SW480 (cell line): ENCODE results near the gene PLA2G4A.

Experiments used
- DNase-seq: peaks from one replicate; pipeline ENCODE4 v3.0.0-alpha.2; 2016; ENCODE audit warnings: low spot score

Gene PLA2G4A

GRCh38 chr1:186978596-186979556, 150.1 kb downstream of the PLA2G4A start:
- no peak for DNase-seq

DNA sequence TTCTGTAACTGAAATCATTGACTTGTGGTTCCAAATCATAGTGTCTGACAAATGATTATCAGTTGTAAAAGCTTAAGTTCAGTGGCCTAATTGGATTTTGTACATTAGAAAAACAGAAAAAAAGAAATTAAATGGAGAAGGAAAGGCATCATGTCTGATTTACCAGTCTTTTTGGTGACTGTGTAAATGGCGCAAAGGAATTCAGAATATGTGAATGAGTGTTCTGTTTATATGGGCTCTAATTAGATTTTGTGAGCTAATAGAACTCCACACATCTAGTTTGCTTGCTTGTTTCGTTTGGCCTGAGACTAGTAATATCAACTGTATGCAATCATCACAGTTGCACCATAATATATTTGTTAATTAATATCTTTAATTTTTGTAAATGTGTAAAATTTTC, 151.7 kb downstream of the PLA2G4A start:
- no peak for DNase-seq

DNA sequence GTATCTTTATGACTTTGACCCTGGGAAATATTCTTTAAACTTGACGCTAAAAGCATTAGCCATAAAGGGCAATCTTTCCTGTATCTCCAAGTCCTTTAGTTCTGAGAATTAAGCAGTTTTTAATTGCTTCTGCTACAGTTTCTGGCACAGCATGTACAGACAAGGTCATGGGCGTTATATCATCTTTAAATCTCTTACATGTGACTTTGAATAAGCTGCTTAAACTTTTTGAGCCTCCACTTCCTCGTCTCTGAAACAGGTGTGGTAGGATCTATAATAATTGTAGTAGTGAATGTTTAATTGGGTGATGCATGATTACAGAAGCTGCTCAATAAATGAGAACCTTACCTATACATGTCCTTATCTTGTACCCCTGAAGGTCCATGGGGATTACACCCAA, 153.4 kb downstream of the PLA2G4A start:
- DNase-seq: no peak

GRCh38 chr1:186983327-186983726, 154.6 kb downstream of the PLA2G4A start:
- no peak for DNase-seq

- DNase-seq: no peak
Observed at GRCh38 chr1:186984959-186985358, 156.2 kb downstream of the PLA2G4A start.

DNA sequence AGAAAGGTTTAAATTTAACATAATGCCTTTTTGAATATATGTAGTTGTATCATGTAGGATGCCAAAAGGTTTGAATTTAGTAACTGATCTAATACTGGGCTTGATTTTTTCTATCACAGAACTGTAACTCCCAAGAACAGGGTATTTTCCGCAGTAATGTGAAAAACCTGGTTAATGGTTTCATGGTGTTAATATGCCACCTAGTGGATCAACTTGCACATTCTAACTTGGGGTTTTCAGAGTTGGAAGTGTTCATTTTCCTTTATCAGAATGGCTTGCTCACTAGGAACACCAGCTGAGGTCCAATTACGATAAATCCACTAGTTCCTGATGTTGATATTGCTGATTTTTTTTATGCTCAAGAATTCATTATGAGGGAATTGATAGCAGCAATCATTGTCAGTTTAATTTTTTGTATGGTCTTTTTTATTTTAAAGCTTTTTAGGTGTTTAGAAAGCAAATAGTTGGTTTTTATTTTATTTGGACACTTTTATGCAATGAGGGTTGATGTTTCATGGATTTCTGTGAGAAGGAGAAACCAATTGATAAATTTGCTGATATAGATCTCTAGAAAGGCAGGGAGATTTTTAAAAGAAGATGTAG, 157.2 kb downstream of the PLA2G4A start:
- peak; percentile 43 for DNase-seq

DNA sequence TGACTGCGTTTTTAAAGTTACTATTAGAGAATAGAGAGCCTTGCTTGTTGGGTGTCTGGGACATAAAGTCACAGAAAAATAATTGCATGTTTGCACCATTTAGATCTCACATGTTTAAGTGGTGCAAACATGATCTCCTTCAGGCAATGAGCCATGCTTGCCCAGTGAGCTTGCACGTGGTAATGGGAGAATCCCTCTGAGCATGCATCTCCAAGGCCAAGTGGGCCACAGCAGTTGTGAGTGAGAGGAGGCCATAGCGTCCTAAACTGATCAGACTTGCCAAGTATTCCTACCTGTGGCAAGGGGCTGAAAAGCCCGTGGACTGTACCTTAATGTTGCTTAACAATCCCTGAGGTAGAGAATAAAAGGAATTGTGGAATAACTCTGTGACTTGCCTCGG, 158.3 kb downstream of the PLA2G4A start:
- DNase-seq: no peak

DNA sequence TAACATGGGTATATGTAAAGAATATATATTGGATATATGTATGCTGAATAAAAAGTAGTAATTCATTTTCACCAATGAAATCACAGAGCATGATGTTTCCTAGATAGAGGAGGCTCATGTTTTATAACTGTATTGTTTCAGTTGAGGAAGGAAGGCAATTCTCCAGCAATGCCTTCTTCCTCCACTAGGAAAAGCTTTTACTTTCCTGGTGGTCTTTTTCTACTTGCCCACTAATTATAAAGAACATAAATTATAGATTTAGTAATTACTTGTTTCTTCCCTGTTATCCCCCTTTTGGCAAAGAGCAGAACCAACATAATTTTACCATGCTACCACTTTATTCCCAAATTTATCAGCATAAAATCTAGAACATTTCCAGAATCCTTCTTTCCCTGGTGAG, 159.0 kb downstream of the PLA2G4A start:
- no peak for DNase-seq

DNA sequence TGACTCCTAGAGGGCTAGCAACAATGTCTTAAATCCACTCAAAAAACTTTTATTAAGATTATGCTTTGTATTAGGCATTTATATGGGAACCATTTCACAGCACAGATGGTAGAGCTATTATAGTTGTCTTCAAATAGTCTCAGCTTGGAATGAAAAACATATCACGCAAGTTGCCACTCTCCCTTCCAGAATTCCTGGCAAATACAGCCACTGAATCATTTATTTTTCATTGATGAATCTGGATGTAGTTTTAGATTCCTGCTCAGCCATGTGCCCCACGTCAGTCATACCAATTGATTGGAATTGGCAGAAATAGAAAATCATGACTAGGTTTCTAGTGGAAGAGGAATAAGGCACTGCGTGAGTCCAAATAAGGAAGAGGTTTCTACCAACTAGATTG, 165.2 kb downstream of the PLA2G4A start:
- no peak for DNase-seq

DNA sequence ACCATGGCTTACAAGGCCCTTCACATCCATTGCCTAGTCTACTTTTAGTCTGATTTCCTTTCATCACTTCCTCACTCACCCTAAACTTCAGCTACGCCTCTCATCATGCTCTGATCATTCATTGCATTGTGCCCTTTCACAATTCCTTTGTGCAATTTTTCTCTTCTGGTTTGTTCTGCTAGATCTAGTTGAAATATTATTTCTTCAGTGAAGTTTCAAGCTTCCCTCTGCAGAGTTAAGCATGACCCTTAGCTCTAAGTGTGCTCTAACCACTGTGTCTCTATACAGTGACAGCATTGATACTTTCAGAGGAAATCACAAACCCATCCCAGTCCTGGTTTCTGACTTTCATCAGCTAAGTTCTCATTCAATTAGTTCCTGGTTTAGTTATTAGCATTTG, 166.1 kb downstream of the PLA2G4A start:
- no peak for DNase-seq

DNA sequence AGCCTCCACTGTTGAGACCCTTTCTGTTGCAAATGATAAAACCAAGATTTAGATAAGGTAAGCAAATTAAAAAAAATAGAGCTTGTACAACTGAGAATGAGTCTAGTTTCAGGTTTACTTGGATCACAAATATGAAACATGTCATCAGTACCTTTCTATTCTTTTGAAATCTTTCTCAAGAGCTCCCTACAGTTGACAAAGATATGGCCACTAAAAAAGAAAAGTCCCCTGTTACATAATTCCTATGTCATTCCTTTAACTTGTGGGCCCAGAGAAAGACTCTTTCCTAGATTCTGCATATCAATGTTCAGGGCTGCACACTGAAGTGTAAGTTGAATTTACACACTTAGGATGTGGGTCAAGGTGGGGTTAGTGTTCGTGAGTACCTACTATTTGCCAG, 168.1 kb downstream of the PLA2G4A start:
- no peak for DNase-seq

DNA sequence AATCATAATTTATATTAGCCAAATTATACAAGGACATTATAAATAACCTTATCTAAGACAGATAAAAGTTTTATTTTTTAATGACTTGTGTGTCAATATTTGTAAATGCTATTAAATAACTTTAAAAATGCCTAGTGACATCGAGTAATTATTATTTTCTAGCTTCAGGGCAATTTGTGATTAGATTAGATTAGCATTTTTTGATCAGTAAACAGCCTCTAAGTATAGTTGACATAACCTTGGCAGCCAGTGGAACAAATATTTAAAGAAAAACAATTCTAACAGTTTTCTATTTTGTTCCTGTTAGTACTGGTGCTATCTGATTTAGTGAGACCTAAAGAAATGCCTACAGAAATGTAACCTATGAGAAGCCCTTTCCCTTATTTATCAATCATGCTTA, 169.1 kb downstream of the PLA2G4A start:
- no peak for DNase-seq

DNA sequence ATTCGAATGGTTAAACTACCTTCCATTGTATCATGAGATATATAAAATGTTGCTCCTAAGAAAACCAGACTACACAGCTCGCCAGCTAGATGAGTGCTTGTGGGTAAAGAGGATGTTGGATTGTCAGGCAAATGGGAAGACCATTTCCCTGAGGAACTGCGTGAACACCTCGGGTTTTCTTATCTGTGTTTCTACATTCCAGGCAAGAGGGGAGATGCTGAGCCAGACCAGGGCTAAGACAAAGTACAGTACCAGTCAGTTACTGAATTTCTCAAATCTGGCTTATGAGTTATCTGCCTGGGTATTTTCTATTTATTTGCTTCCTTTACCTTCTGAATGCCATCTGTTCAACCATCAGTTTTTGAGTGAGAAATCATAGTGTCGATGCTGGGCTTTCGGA, 170.8 kb downstream of the PLA2G4A start:
- no peak for DNase-seq

DNA sequence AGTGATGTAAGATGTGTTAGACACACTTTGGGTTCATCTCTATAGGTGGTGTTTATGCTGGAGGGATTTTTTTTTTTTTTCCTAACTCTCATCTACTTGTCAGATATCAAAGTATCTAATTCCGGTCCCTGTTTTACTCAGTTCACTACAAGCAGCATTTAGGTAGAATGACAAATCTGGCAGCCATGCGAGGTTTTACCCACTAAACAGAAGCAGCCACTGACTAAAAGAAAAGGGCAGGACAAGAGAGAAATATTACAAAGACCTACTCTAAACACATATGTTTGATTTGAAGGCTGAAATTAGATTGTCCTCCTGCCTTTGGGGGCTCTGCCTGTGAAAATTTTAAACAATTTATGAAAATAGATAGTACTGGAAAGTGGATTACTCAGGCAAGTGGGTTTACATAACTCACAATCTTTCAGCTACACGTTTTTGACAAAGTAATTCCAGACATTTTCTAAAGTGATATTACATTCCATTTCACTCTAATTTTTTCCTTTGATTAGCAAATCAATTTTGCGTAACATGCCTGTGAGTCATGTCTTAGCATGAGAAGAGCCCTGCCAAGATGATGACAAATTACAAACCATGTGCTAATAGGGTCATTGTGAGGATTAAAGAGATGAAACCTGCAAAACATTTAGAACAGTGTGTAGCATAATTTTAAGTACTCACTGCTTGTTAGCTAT, 172.6 kb downstream of the PLA2G4A start:
- no peak for DNase-seq

GRCh38 chr1:187003353-187003752, 174.6 kb downstream of the PLA2G4A start:
- DNase-seq: no peak

- DNase-seq: no peak
Observed at GRCh38 chr1:187006896-187007295, 178.1 kb downstream of the PLA2G4A start.

GRCh38 chr1:187009320-187009719, 180.6 kb downstream of the PLA2G4A start:
- no peak for DNase-seq

- DNase-seq: no peak
Observed at GRCh38 chr1:187010571-187011309, 182.0 kb downstream of the PLA2G4A start.

- DNase-seq: no peak
Observed at GRCh38 chr1:187013582-187014200, 184.9 kb downstream of the PLA2G4A start.

- no peak for DNase-seq
Observed at GRCh38 chr1:187018291-187018690, 189.5 kb downstream of the PLA2G4A start.

DNA sequence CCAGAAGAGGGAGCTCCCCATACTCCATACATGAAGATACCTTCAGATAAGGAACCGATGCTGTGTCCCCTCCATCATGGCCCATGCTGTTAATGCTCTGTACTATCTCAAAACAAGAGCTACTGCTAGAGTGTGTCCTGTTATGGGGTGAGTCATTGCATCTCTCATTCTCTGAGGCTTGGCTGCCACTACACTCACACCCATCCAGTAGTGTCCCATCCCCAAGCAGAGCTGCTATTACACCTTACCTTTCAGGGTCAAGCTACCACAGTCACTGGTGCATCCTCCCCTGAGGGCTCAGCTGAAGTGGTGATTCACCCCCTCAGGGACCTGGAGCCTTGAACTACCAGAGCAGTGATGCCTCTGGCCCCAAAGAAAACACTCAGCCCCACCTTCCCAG, 198.5 kb downstream of the PLA2G4A start:
- DNase-seq: no peak
